ENCODE measurements around the gene PRDM11. TPM values are rescaled to one million over a fixed set of nuclear protein-coding genes. Genes with fewer than 3 reads are reported as not detected.

The PRDM11 gene
- total and polyA plus RNA-seq, 4 donors, result 0.64 to 6.9 (median 2.8) TPM

- H3K4me3 ChIP-seq (ENCODE audit: low read depth in 1 of 3, low read length in 3 of 3), result no peak overlapping the region
- no peak for TF ChIP-seq SP1 (IDR thresholded peaks at IDR 0.05)
- TF ChIP-seq EGR1 (IDR thresholded peaks at IDR 0.05; ENCODE audit: low read depth in 2 of 2), result no peak
- no peak for TF ChIP-seq HNF4G (IDR thresholded peaks at IDR 0.05)
- no peak for TF ChIP-seq ZBTB33 (IDR thresholded peaks at IDR 0.05)
- TF ChIP-seq NR2F2 (IDR thresholded peaks at IDR 0.05), result no peak
- no peak for TF ChIP-seq HNF4A (conservative IDR thresholded peaks at IDR 0.05)
- no peak for TF ChIP-seq MAX (IDR thresholded peaks at IDR 0.05)
- TF ChIP-seq ATF3 (IDR thresholded peaks at IDR 0.05), result no peak
- TF ChIP-seq RAD21 (IDR thresholded peaks at IDR 0.05), result no peak
- no peak for TF ChIP-seq FOXA2 (IDR thresholded peaks at IDR 0.05)
- H3K4me1 ChIP-seq (ENCODE audit: control insufficient read depth in 4 of 4, insufficient read depth in 4 of 4, low read length in 3 of 4), result peaks cover 0 to 26% (median 18%) of the 10 kb centered on the region in 4 donors
- no peak overlapping the region for H3K9ac ChIP-seq (ENCODE audit: low read depth in 1 of 2, low read length in 2 of 2)
- no peaks in the 10 kb centered on the region for H3K9me3 ChIP-seq (ENCODE audit: control insufficient read depth in 4 of 4, low read length in 3 of 4)
- no peak overlapping the region for H3K27ac ChIP-seq (ENCODE audit: low read depth in 1 of 2, low read length in 2 of 2)
- no peak for DNase-seq (ENCODE audit: low spot score)
- H3K36me3 ChIP-seq (ENCODE audit: control insufficient read depth in 4 of 4, insufficient read depth in 3 of 4, low read depth in 1 of 4, low read length in 3 of 4), result peaks cover 0 to 2% (median 0%) of the 10 kb centered on the region in 4 donors
- H3K27me3 ChIP-seq (ENCODE audit: control insufficient read depth in 4 of 4, insufficient read depth in 4 of 4, low read length in 3 of 4), result no peaks in the 10 kb centered on the region
- 92% methylated on average over 7 of the region's 7 CpGs for WGBS
Measured at GRCh38 chr11:45178223-45178622, 31.8 kb downstream of the PRDM11 start.

- Histone ChIP-seq H3K4me1 (ENCODE audit: control insufficient read depth in 4 of 4, insufficient read depth in 4 of 4, low read length in 3 of 4) (peaks cover 0 to 21% (median 12%) of the 10 kb centered on the region in 4 donors), H3K9me3 (ENCODE audit: control insufficient read depth in 4 of 4, low read length in 3 of 4) (no peaks in the 10 kb centered on the region), H3K27ac (ENCODE audit: low read depth in 1 of 2, low read length in 2 of 2) (no peak overlapping the region), H3K4me3 (ENCODE audit: low read depth in 1 of 3, low read length in 3 of 3) (no peak overlapping the region), H3K9ac (ENCODE audit: low read depth in 1 of 2, low read length in 2 of 2) (no peak overlapping the region), H3K27me3 (ENCODE audit: control insufficient read depth in 4 of 4, insufficient read depth in 4 of 4, low read length in 3 of 4) (no peaks in the 10 kb centered on the region), H3K36me3 (ENCODE audit: control insufficient read depth in 4 of 4, insufficient read depth in 3 of 4, low read depth in 1 of 4, low read length in 3 of 4) (peaks cover 0 to 2% (median 0%) of the 10 kb centered on the region in 4 donors)
- 89% methylated on average over 8 of the region's 8 CpGs for WGBS
- no peak for TF ChIP-seq HNF4A (conservative IDR thresholded peaks at IDR 0.05)
- no peak for TF ChIP-seq HNF4G (IDR thresholded peaks at IDR 0.05)
- no peak for TF ChIP-seq FOXA1 (IDR thresholded peaks at IDR 0.05)
- no peak for TF ChIP-seq FOXA2 (IDR thresholded peaks at IDR 0.05)
- TF ChIP-seq SP1 (IDR thresholded peaks at IDR 0.05), result no peak
- TF ChIP-seq ATF3 (IDR thresholded peaks at IDR 0.05), result no peak
- no peak for TF ChIP-seq RXRA (IDR thresholded peaks at IDR 0.05)
- no peak for DNase-seq (ENCODE audit: low spot score)
Measured at GRCh38 chr11:45178890-45179671, 32.6 kb downstream of the PRDM11 start.

GRCh38 chr11:45179686-45180178, 33.3 kb downstream of the PRDM11 start:
- H3K27me3 ChIP-seq (ENCODE audit: control insufficient read depth in 4 of 4, insufficient read depth in 4 of 4, low read length in 3 of 4), result no peaks in the 10 kb centered on the region
- H3K36me3 ChIP-seq (ENCODE audit: control insufficient read depth in 4 of 4, insufficient read depth in 3 of 4, low read depth in 1 of 4, low read length in 3 of 4), result peaks cover 0 to 2% (median 0%) of the 10 kb centered on the region in 4 donors
- peak overlapping the region in 2 of 3 donors; percentile 48 to 70 for H3K4me3 ChIP-seq (ENCODE audit: low read depth in 1 of 3, low read length in 3 of 3)
- WGBS, result 58% methylated on average over 6 of the region's 6 CpGs
- H3K9ac ChIP-seq (ENCODE audit: low read depth in 1 of 2, low read length in 2 of 2), result no peak overlapping the region
- no peak for DNase-seq (ENCODE audit: low spot score)
- H3K4me1 ChIP-seq (ENCODE audit: control insufficient read depth in 4 of 4, insufficient read depth in 4 of 4, low read length in 3 of 4), result peaks cover 0 to 16% (median 8%) of the 10 kb centered on the region in 4 donors
- H3K27ac ChIP-seq (ENCODE audit: low read depth in 1 of 2, low read length in 2 of 2), result peak overlapping the region in 1 of 2 donors; percentile 41
- H3K9me3 ChIP-seq (ENCODE audit: control insufficient read depth in 4 of 4, low read length in 3 of 4), result no peaks in the 10 kb centered on the region
- TF ChIP-seq FOXA2 (IDR thresholded peaks at IDR 0.05), result no peak
- TF ChIP-seq FOXA1 (IDR thresholded peaks at IDR 0.05), result no peak
- no peak for TF ChIP-seq RXRA (IDR thresholded peaks at IDR 0.05)
- no peak for TF ChIP-seq RAD21 (IDR thresholded peaks at IDR 0.05)
- no peak for TF ChIP-seq REST (IDR thresholded peaks at IDR 0.05)
- no peak for TF ChIP-seq EGR1 (IDR thresholded peaks at IDR 0.05; ENCODE audit: low read depth in 2 of 2)
- no peak for TF ChIP-seq GABPA (IDR thresholded peaks at IDR 0.05 in 1 of 2, conservative IDR thresholded peaks at IDR 0.05 in 1 of 2)
- TF ChIP-seq TAF1 (conservative IDR thresholded peaks at IDR 0.05), result no peak
- no peak for TF ChIP-seq HNF4A (conservative IDR thresholded peaks at IDR 0.05)
- no peak for TF ChIP-seq YY1 (IDR thresholded peaks at IDR 0.05)
- no peak for TF ChIP-seq JUND (IDR thresholded peaks at IDR 0.05)
- TF ChIP-seq ZBTB33 (IDR thresholded peaks at IDR 0.05), result no peak
- no peak for TF ChIP-seq HNF4G (IDR thresholded peaks at IDR 0.05)
- no peak for TF ChIP-seq SP1 (IDR thresholded peaks at IDR 0.05)

Data from liver (tissue), 9 donors.